H4 (cell line): ENCODE measurements around the gene ULK1. TPM values are rescaled to one million over a fixed set of nuclear protein-coding genes. Genes with fewer than 3 reads are reported as not detected.

Source experiments
- DNase-seq: peaks from one replicate; pipeline ENCODE4 v3.0.0-alpha.2; 2015; ENCODE audit warnings: low spot score
- total RNA-seq: library from RNA; depleted of rRNA; stranded (reverse); fragments of >200 nt; shearing (Covaris generic); gene quantifications from 2 replicates; pipeline ENCODE4 v1.2.3, GENCODE V29; 2014

ULK1 gene
- total RNA-seq, 1 experiment from 2014 or later, result 1.9 TPM

GRCh38 chr12:131907379-131908091 lies 13.1 kb downstream of the ULK1 start:
- no peak for DNase-seq

GRCh38 chr12:131908092-131909080 lies 14.0 kb downstream of the ULK1 start:
- DNase-seq, result no peak

GRCh38 chr12:131909081-131909751 lies 14.8 kb downstream of the ULK1 start:
- no peak for DNase-seq

DNA sequence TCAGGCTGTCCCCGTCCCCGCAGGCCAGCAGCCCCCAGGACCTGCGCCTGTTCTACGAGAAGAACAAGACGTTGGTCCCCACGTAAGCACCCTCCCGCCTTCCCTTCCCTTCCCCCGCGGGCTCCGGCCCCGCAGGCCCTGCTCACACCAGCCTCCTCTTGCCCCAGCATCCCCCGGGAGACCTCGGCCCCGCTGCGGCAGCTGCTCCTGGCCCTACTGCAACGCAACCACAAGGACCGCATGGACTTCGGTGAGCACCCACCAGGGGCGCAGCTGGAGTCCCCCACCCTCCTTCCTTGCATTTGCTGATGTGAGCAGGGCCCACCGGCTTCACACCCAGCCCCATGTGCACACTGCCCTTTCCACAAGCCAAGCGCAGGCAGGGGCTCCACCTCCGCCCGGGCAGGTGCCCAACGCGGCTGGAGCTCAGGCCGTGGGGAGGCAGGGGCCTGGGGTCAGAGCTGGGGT lies 15.4 kb downstream of the ULK1 start:
- no peak for DNase-seq

DNA sequence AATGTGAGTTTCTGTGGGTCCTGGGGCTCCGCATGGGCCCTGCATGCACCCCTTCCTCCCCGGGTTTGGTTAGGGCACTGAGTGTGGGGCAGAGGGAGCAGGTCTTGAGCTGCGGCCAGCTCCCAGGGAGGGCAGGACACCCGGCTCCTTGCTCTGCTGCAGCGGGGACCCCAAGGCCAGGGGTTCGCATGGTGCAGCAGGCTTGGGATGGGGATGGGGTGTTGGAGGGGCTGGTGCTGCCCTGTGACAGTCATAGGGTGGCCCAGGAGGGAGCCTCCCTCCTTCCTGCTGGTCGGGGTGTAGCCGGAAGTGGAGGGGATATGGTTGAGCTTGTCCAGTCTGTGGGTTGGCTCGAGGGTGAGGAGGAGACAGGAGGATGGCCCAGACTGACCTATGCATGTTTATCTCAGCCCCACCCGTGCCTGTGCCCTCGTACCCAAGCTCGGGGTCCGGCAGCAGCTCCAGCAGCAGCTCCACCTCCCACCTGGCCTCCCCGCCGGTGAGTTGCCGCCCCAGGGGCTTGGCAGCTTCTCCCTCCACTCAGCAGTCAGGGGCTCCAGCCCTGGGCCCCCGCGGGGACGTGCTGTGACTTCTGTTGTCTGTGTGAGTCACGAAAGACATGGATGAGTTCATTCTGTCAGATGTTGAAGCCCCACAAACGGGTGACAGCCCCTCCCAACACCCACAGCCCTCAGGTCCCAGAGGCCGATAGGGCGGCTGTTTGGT lies 16.0 kb downstream of the ULK1 start:
- no peak for DNase-seq

GRCh38 chr12:131911028-131911650 lies 16.7 kb downstream of the ULK1 start:
- no peak for DNase-seq

- no peak for DNase-seq
These were observed 17.5 kb downstream of the ULK1 start for GRCh38 chr12:131911851-131912477.

GRCh38 chr12:131912518-131913274 lies 18.3 kb downstream of the ULK1 start:
- DNase-seq, result peak; percentile 95

DNA sequence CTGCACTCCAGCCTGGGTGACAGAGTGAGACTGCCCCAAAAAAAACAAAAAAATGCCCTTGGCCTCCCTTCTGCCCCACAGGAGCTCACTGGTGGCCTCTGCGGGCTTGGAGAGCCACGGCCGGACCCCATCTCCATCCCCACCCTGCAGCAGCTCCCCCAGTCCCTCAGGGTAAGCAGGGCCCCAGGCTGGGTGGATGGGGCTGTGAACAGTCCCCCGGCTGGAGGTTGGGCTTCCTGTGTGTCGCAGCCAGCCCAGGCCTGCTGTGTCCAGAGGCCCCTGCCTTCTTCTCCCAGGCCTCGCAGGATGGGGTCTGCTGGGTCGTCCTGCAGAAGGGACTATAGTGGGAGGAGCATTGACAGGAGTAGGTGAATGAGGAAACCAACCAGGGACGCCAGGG lies 19.2 kb downstream of the ULK1 start:
- DNase-seq, result no peak

DNA sequence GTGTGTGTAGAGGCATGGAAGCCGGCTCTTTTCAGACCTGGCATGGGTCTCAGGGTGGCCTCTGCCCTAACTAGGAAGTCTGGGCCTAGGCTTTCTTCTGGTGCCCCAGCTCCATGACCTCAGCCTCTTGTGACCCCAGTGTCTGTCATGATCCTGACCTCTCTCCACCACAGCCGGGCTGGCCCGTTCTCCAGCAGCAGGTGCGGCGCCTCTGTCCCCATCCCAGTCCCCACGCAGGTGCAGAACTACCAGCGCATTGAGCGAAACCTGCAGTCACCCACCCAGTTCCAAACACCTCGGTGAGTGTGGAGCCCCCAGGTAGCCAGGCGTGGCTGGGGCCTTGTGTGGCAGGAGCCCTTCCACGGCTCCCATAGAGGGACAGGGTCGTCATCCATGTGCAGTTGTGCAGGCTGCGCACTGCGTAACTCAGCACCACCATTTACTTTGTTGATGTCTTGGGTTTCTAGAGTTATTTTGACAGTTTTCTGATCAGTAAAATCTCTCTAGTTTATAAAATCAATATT lies 19.8 kb downstream of the ULK1 start:
- no peak for DNase-seq

GRCh38 chr12:131915000-131915689 lies 20.7 kb downstream of the ULK1 start:
- DNase-seq, result no peak

- DNase-seq, result no peak
These were observed 21.4 kb downstream of the ULK1 start for GRCh38 chr12:131915823-131916222.

GRCh38 chr12:131916306-131917138 lies 22.1 kb downstream of the ULK1 start:
- DNase-seq, result no peak

- no peak for DNase-seq
These were observed 22.8 kb downstream of the ULK1 start for GRCh38 chr12:131917139-131917710.

DNA sequence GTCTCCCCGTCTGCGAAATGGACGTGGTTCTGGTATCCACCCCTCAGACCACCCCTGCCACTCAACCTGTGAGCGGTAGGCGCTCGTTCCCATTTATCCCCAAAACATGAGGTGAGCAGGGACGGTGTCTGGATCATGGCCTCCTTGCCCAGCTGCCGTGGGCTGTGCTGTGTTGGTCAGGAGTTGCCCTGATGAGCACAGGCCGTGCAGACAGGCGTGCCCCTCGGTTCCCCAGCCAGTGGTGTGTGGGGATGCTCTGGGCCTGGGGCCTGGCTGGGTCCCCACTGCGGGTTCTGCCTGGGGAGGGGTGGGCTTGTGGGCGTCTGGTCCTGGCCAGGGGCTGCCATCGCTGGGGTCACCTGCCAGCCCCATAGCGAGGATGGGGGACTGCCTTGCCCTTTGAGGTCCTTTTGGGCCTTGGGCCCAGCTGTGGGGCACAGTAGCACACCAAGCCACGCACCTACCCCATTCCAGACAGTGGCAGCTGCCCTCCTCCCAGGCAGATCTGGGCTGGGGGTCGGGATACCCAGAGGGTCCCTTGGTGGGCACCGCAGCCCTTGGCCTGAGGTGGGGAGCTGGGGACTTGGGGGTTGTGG lies 23.4 kb downstream of the ULK1 start:
- no peak for DNase-seq

DNA sequence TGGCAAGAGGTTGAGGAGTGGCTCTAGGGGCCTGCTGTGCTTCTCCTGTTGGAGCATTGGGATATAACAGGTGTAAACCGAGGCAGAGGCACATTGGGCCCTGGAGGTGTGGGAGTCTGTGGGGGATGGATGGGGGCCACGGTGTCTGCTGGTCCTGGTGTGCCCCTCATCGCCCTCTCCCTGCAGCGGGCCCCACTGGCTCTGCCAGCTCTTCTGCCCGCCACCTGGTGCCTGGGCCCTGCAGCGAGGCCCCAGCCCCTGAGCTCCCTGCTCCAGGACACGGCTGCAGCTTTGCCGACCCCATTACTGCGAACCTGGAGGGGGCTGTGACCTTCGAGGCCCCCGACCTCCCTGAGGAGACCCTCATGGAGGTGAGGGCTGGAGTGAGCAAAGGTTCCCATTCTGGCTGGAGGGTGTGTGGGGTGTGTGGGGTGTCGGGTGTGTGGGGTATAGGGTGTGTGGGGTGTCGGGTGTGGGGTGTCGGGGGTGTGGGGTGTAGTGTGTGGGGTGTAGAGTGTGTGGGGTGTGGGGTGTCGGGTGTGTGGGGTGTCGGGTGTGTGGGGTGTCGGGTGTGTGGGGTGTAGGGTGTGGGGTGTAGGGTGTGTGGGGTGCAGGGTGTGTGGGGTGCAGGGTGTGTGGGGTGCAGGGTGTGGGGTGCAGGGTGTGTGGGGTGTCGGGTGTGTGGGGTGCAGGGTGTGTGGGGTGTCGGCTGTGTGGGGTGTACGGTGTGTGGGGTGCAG lies 24.1 kb downstream of the ULK1 start:
- DNase-seq, result no peak

DNA sequence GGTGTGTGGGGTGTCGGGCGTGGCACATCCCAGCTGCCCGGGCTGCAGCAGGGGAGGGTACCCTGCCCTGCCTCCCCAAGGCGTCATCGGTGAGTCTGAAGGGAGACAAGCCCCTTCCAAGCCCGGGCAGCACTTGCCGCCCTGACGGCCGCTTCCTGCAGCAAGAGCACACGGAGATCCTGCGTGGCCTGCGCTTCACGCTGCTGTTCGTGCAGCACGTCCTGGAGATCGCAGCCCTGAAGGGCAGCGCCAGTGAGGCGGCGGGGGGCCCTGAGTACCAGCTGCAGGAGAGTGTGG lies 24.6 kb downstream of the ULK1 start:
- no peak for DNase-seq
